NCI-H2196 treated with DMSO at 0.1 percent for 48 hours (cell line): Measurements from ENCODE around the gene PRR36.
A peak's percentile ranks its signal among the peaks of the same experiment; 100 is the strongest.

ENCODE experiments used
- DNase-seq: peaks from one replicate; lab custom pipeline; 2025; ENCODE audit not compliant: unreplicated experiment; lab: John Stamatoyannopoulos, UW

The PRR36 gene

GRCh38 chr19:7873304-7874075 lies 700 bp downstream of the PRR36 start:
- no peak for DNase-seq

- DNase-seq = no peak
Observed at GRCh38 chr19:7872306-7873204, 1.6 kb downstream of the PRR36 start.

- peak; percentile 96 for DNase-seq
Observed at GRCh38 chr19:7871437-7872305, 2.5 kb downstream of the PRR36 start.

GRCh38 chr19:7870571-7871436 lies 3.4 kb downstream of the PRR36 start:
- peak; percentile 49 for DNase-seq

GRCh38 chr19:7869910-7870511 lies 4.2 kb downstream of the PRR36 start:
- DNase-seq = no peak

- no peak for DNase-seq
Observed at GRCh38 chr19:7869453-7869909, 4.7 kb downstream of the PRR36 start.

GRCh38 chr19:7868671-7869452 lies 5.3 kb downstream of the PRR36 start:
- no peak for DNase-seq

GRCh38 chr19:7868326-7868670 lies 5.9 kb downstream of the PRR36 start:
- no peak for DNase-seq

- no peak for DNase-seq
Observed at GRCh38 chr19:7867092-7867844, 6.9 kb downstream of the PRR36 start.

- DNase-seq = no peak
Observed at GRCh38 chr19:7866399-7867091, 7.6 kb downstream of the PRR36 start.

- no peak for DNase-seq
Observed at GRCh38 chr19:7865262-7865911, 8.8 kb downstream of the PRR36 start.

GRCh38 chr19:7864690-7865074 lies 9.5 kb downstream of the PRR36 start:
- DNase-seq = no peak

GRCh38 chr19:7863971-7864689 lies 10.1 kb downstream of the PRR36 start:
- DNase-seq = no peak

GRCh38 chr19:7863157-7863970 lies 10.8 kb downstream of the PRR36 start:
- no peak for DNase-seq

GRCh38 chr19:7862413-7862951 lies 11.7 kb downstream of the PRR36 start:
- DNase-seq = no peak
